A549 (cell line): ENCODE results near the gene MSL2. TPM values are rescaled to one million over a fixed set of nuclear protein-coding genes. Genes with fewer than 3 reads are reported as not detected.
"Not testable (repeated sequence)": the region's sequence is repeated elsewhere in the genome, so short reads cannot be mapped to it uniquely, and the experiment has no call there.

ENCODE experiments used
- ATAC-seq, 2 experiments: fragments of 200-7000 bp in 1 of 2; fragments of >200 bp in 1 of 2; cut with Nextera tagmentation in 1 of 2; cut with Tn5 transposase in 1 of 2; 3 replicates each; pipeline versions ENCODE4 v1.8.0 to v1.9.1; 2018 to 2020; ENCODE audit warnings: mild to moderate bottlenecking in 1 of 2, moderate library complexity in 1 of 2
- CTCF ChIA-PET: fragments of 300-600 bp; sonication (Branson Sonifier 250); formaldehyde crosslinking; extraction: SDS; loops from one replicate; lab custom pipeline; 2021; ENCODE audit warnings: antibody characterized with exemption, inconsistent platforms; lab: Yijun Ruan, JAX
- POLR2A ChIA-PET: fragments of 350-600 bp; formaldehyde crosslinking; extraction: SDS; loops from one replicate; lab custom pipeline; 2021; ENCODE audit warnings: antibody characterized with exemption, inconsistent platforms; lab: Yijun Ruan, JAX
- DNase-seq, 2 experiments: peaks; one replicate each; pipeline versions ENCODE4 v3.0.0 to v3.0.0-alpha.2; 2011 to 2016; ENCODE audit warnings: low read depth in 1 of 2, low spot score in 1 of 2
- FAIRE-seq: peaks from 2 replicates; lab custom pipeline; 2011; peaks lifted over from hg19 to GRCh38; lab: Jason Lieb, UNC
- H3K27ac ChIP-seq, 2 experiments: fragments of >200 bp; sonication (Bioruptor Twin); formaldehyde crosslinking; 3 replicates each; pipeline ENCODE4 v1.5.1; 2016 to 2017
- H3K4me1 ChIP-seq: fragments of >200 bp; sonication (Bioruptor Twin); formaldehyde crosslinking; 3 replicates; pipeline ENCODE4 v1.6.1; 2016
- H3K4me2 ChIP-seq: fragments of >200 bp; sonication (Bioruptor Twin); formaldehyde crosslinking; 3 replicates; pipeline ENCODE4 v1.6.1; 2016
- H3K4me3 ChIP-seq: fragments of >200 bp; sonication (Bioruptor Twin); formaldehyde crosslinking; 3 replicates; pipeline ENCODE4 v1.5.1; 2016
- H3K9me3 ChIP-seq: fragments of >200 bp; sonication (Bioruptor Twin); formaldehyde crosslinking; 3 replicates; pipeline ENCODE4 v1.6.1; 2016
- CBX2 ChIP-seq: fragments of 200-600 bp; sonication (generic); IDR thresholded peaks from 2 replicates; pipeline ENCODE4 v1.6.1; 2016; ENCODE audit warnings: low read depth, mild to moderate bottlenecking, borderline replicate concordance
- EHF ChIP-seq: fragments of 250-450 bp; sonication (Bioruptor Pico); IDR thresholded peaks from 2 replicates; pipeline ENCODE4 v1.5.0; 2020; ENCODE audit warnings: mild to moderate bottlenecking
- HOXA7 ChIP-seq: fragments of 250-450 bp; sonication (Bioruptor Pico); IDR thresholded peaks from 2 replicates; pipeline ENCODE4 v1.5.0; 2020; ENCODE audit warnings: mild to moderate bottlenecking, moderate library complexity
- KDM5A ChIP-seq: fragments of 200-600 bp; sonication (generic); IDR thresholded peaks from 2 replicates; pipeline ENCODE4 v1.6.1; 2016; ENCODE audit warnings: antibody characterized with exemption, mild to moderate bottlenecking
- MAFK ChIP-seq: fragments of 450-650 bp; IDR thresholded peaks from 2 replicates; pipeline ENCODE4 v1.6.1; 2014; ENCODE audit not compliant: partially characterized antibody
- NR3C1 ChIP-seq: fragments of >200 bp; sonication (Bioruptor Twin); formaldehyde crosslinking; IDR thresholded peaks from 3 replicates; pipeline ENCODE4 v1.6.1; 2017
- PHF8 ChIP-seq: fragments of 200-600 bp; sonication (generic); IDR thresholded peaks from 2 replicates; pipeline ENCODE4 v1.6.1; 2016; ENCODE audit warnings: low read depth, mild to moderate bottlenecking, antibody characterized with exemption, moderate library complexity, borderline replicate concordance
- RARB ChIP-seq: fragments of 250-450 bp; sonication (Bioruptor Pico); IDR thresholded peaks from 2 replicates; pipeline ENCODE4 v1.8.0; 2021; ENCODE audit warnings: mild to moderate bottlenecking, moderate library complexity
- RNF2 ChIP-seq: fragments of 200-600 bp; sonication (generic); IDR thresholded peaks from 2 replicates; pipeline ENCODE4 v1.6.1; 2016; ENCODE audit warnings: low read depth, mild to moderate bottlenecking, antibody characterized with exemption, moderate library complexity, borderline replicate concordance
- TP53 ChIP-seq: fragments of 250-450 bp; sonication (Bioruptor Pico); IDR thresholded peaks from 2 replicates; pipeline ENCODE4 v1.5.0; 2021; ENCODE audit warnings: mild to moderate bottlenecking, moderate library complexity
- ZC3H11A ChIP-seq: fragments of 450-650 bp; IDR thresholded peaks from 2 replicates; pipeline ENCODE4 v1.6.1; 2014; ENCODE audit warnings: antibody characterized with exemption, mild to moderate bottlenecking
- WGBS: methylation state at CpG from one replicate; pipeline ENCODE4 v1.1.6; 2017; ENCODE audit errors: missing lambda C conversion rate; 5-methylcytosine and 5-hydroxymethylcytosine counted together
- polyA plus RNA-seq, 4 experiments: library from polyadenylated mRNA; depleted of rRNA in 3 of 4; stranded (reverse); fragments of >200 nt; fragmentation: RNase III in 1 of 4; extraction: RNeasy Plus Mini Kit Qiagen cat#74134 plus additional on column Dnase treatment in 1 of 4; gene quantifications; 2 replicates in 3 of 4; 3 replicates in 1 of 4; pipeline ENCODE4 v1.2.3, GENCODE V29; 2011 to 2017
- TF ChIP-seq, protein P1 (sequence below): fragments of 150-350 bp; IDR thresholded peaks from 2 replicates; pipeline ENCODE4 v1.6.1; 2014; ENCODE audit warnings: low read depth, mild to moderate bottlenecking, low read length
- TF ChIP-seq, protein P2 (sequence below): fragments of 450-650 bp; IDR thresholded peaks from 2 replicates; pipeline ENCODE4 v1.6.1; 2014; ENCODE audit warnings: antibody characterized with exemption
- TF ChIP-seq, protein P3 (sequence below): fragments of >200 bp; sonication (Bioruptor Twin); formaldehyde crosslinking; IDR thresholded peaks from 3 replicates; pipeline ENCODE4 v1.5.1; 2016
- TF ChIP-seq, protein P4 (sequence below): fragments of >200 bp; sonication (Bioruptor Twin); formaldehyde crosslinking; IDR thresholded peaks from 3 replicates; pipeline ENCODE4 v1.6.1; 2016

The MSL2 gene
- polyA plus RNA-seq, 2 of the 4 experiments (the other 2 are of a cell fraction) = 8.4 to 10.1 TPM

DNA sequence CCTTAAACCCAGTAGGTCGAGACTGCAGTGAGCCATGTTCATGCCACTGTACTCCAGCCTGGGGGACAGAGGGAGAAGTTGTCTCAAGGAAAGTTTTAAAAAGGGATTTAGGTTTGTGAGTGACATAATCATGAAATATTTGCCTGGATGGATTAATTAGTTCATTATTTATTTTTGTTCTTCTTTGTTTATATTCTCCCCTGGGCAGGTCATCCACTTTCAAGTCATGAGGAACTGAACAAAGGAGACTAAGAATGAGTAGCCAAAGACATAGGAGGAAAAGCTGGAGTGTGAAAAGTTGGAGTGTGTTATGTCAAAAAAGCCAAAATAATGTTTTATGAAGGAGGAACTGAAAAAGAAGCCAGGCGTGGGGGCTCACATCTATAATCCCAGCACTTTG lies 36.3 kb upstream of the MSL2 start:
- H3K9me3 ChIP-seq = no peaks in the 10 kb centered on the region
- 29% methylated on average over 2 of the region's 2 CpGs for WGBS
- ChIA-PET POLR2A (no interaction called here), CTCF (no interaction called here)
- H3K4me3 ChIP-seq = no peak overlapping the region
- H3K27ac ChIP-seq = no peak overlapping the region
- no peak for TF ChIP-seq RNF2
- TF ChIP-seq, protein P1, sequence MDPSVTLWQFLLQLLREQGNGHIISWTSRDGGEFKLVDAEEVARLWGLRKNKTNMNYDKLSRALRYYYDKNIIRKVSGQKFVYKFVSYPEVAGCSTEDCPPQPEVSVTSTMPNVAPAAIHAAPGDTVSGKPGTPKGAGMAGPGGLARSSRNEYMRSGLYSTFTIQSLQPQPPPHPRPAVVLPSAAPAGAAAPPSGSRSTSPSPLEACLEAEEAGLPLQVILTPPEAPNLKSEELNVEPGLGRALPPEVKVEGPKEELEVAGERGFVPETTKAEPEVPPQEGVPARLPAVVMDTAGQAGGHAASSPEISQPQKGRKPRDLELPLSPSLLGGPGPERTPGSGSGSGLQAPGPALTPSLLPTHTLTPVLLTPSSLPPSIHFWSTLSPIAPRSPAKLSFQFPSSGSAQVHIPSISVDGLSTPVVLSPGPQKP = no peak
- TF ChIP-seq, protein P2, sequence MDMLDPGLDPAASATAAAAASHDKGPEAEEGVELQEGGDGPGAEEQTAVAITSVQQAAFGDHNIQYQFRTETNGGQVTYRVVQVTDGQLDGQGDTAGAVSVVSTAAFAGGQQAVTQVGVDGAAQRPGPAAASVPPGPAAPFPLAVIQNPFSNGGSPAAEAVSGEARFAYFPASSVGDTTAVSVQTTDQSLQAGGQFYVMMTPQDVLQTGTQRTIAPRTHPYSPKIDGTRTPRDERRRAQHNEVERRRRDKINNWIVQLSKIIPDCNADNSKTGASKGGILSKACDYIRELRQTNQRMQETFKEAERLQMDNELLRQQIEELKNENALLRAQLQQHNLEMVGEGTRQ = no peak
- TF ChIP-seq TP53 (CRISPR knock-in tag) = no peak
- no peak for TF ChIP-seq EHF
- no peak for TF ChIP-seq RARB
- TF ChIP-seq, protein P3, sequence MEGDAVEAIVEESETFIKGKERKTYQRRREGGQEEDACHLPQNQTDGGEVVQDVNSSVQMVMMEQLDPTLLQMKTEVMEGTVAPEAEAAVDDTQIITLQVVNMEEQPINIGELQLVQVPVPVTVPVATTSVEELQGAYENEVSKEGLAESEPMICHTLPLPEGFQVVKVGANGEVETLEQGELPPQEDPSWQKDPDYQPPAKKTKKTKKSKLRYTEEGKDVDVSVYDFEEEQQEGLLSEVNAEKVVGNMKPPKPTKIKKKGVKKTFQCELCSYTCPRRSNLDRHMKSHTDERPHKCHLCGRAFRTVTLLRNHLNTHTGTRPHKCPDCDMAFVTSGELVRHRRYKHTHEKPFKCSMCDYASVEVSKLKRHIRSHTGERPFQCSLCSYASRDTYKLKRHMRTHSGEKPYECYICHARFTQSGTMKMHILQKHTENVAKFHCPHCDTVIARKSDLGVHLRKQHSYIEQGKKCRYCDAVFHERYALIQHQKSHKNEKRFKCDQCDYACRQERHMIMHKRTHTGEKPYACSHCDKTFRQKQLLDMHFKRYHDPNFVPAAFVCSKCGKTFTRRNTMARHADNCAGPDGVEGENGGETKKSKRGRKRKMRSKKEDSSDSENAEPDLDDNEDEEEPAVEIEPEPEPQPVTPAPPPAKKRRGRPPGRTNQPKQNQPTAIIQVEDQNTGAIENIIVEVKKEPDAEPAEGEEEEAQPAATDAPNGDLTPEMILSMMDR = no peak
- TF ChIP-seq KDM5A = no peak
- TF ChIP-seq, protein P4, sequence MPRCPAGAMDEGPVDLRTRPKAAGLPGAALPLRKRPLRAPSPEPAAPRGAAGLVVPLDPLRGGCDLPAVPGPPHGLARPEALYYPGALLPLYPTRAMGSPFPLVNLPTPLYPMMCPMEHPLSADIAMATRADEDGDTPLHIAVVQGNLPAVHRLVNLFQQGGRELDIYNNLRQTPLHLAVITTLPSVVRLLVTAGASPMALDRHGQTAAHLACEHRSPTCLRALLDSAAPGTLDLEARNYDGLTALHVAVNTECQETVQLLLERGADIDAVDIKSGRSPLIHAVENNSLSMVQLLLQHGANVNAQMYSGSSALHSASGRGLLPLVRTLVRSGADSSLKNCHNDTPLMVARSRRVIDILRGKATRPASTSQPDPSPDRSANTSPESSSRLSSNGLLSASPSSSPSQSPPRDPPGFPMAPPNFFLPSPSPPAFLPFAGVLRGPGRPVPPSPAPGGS = no peak
- ATAC-seq (no peak), FAIRE-seq (no peak), DNase-seq (no peak)
- H3K4me2 ChIP-seq = no peak overlapping the region
- no peaks in the 10 kb centered on the region for H3K4me1 ChIP-seq

DNA sequence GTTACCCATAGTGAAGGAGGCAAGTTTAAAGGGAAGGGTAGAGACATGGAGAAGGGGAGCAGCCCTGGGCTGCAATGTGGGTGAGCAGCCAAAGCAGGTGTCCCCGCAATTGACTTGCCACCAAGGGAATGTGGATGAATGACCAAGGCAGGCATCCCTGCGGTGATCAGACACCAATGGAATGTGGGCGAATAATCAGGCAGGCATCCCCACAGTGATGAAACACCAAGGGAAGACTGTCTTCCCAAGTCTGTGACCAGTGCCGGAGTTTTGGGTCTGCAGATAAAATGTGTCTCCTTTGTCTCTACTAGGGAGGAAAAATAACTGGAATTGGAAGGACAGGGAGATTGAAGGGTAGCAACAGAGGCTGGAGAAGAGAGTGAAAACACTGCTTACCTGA lies 26.6 kb upstream of the MSL2 start:
- WGBS = 48% methylated on average over 4 of the region's 4 CpGs
- FAIRE-seq, DNase-seq, H3K4me1 ChIP-seq, H3K27ac ChIP-seq, POLR2A ChIA-PET, CTCF ChIA-PET, H3K4me2 ChIP-seq, ATAC-seq, H3K9me3 ChIP-seq, H3K4me3 ChIP-seq: not testable (repeated sequence)

DNA sequence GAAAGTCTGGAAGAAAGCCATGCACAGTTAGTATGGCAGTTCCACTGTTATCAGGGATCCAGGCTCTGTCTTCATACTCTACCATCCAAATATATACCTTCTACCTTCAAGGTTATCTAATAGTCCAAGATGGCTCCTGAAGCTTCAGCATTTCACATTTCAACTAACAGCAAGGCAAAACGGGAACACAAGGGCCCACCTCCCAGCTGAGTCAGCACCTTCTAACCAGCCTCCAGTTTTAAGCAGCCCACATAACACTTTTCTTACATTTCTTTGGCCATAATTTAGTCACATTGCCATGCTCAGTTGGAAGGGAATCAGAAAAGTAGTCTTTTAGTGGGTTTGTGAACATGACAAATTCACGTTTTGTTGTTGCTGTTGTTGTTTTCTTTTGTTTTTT lies 15.4 kb upstream of the MSL2 start:
- 70% methylated on average over 2 of the region's 2 CpGs for WGBS
- no peak for ATAC-seq
- Histone ChIP-seq H3K4me1 (peaks cover 5% of the 10 kb centered on the region; the same call in 1 of the 3 replicates), H3K4me3 (no peak overlapping the region), H3K9me3 (no peaks in the 10 kb centered on the region), H3K4me2 (no peak overlapping the region), H3K27ac (no peak overlapping the region)
- CTCF ChIA-PET = interaction anchor here (0.9 kb wide), 1 partner anchor 34 kb away, joined by 3 read pairs; no protein-coding TSS in a partner anchor
- no peak for FAIRE-seq
- TF ChIP-seq CBX2 (no peak), ZC3H11A (no peak), MAFK (peak; percentile 67), PHF8 (no peak), NR3C1 (no peak), HOXA7 (CRISPR knock-in tag) (no peak)
- TF ChIP-seq, protein P2 = no peak
- TF ChIP-seq, protein P4 = no peak
- POLR2A ChIA-PET = no interaction called here
- no peak for DNase-seq
